Activated CD4-positive, alpha-beta T cell treated with anti-CD3 and anti-CD28 coated beads for 36 hours (primary cell): ENCODE data around the gene IL15RA. TPM values are rescaled to one million over a fixed set of nuclear protein-coding genes. Genes with fewer than 3 reads are reported as not detected.
"Not testable (repeated sequence)": the region's sequence is repeated elsewhere in the genome, so short reads cannot be mapped to it uniquely, and the experiment has no call there.

Source experiments
- ATAC-seq: fragments of 200-7000 bp; cut with Tn5 transposase; one replicate; pipeline ENCODE4 v1.10.0; 2021; ENCODE audit warnings: mild to moderate bottlenecking, moderate library complexity
- CTCF ChIA-PET: fragments of 350-600 bp; sonication (Branson Sonifier 250); formaldehyde crosslinking; loops from one replicate; lab custom pipeline; 2021; ENCODE audit warnings: antibody characterized with exemption; lab: Charles Lee
- POLR2A ChIA-PET: fragments of 350-600 bp; sonication (Branson Sonifier 250); formaldehyde crosslinking; loops from one replicate; lab custom pipeline; 2021; ENCODE audit warnings: antibody characterized with exemption, inconsistent platforms; lab: Charles Lee
- DNase-seq: peaks from one replicate; pipeline ENCODE4 v3.0.0-alpha.2; 2020
- H3K27ac Mint-ChIP-seq: one replicate; pipeline ENCODE4 v1.8.0; 2021; ENCODE audit warnings: mixed read lengths
- H3K27me3 Mint-ChIP-seq: one replicate; pipeline ENCODE4 v1.8.0; 2021; ENCODE audit warnings: mixed read lengths
- H3K36me3 Mint-ChIP-seq: one replicate; pipeline ENCODE4 v1.8.0; 2021; ENCODE audit warnings: low read depth, mixed read lengths
- H3K4me1 Mint-ChIP-seq: one replicate; pipeline ENCODE4 v1.8.0; 2021; ENCODE audit warnings: mixed read lengths
- H3K4me3 Mint-ChIP-seq: one replicate; pipeline ENCODE4 v1.8.0; 2021; ENCODE audit warnings: mild to moderate bottlenecking, moderate library complexity, mixed read lengths
- H3K9me3 Mint-ChIP-seq: one replicate; pipeline ENCODE4 v1.8.0; 2021; ENCODE audit warnings: low read depth, mixed read lengths
- intact Hi-C, 2 experiments: fragments of 100-400 bp; cut with DNase I in 1 of 2; cut with micrococcal nuclease in 1 of 2; formaldehyde crosslinking; loops; one replicate each; pipeline versions ENCODE4 v1.14.2 to v1.15.1; 2022 to 2024; cut with DNase I, micrococcal nuclease
- total RNA-seq, 2 experiments: library from RNA; stranded (reverse); gene quantifications; one replicate each; pipeline ENCODE4 v1.2.3, GENCODE V29; 2021

The IL15RA gene
- total RNA-seq, 2 experiments from 2014 or later, result 19.7 to 22.1 TPM

DNA sequence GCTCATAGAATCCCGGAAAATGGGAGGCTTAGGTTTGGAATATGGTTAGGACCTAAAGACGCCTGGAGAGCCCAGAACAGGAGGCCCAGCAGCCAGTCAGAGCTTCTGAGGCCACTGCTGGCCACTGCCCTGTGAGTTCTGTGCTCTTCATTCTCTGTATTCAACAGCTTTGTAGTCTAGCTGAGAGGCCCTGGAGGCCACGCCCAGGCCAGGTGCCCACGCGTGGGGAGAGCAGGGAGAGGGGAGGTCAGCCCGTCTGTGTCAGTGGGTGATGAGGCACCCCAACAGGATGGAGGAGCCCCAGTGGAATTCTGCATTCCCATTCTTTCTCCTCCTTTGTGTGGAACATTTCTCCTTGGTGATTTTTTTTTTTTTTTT is 29.1 kb downstream of the IL15RA start:
- POLR2A ChIA-PET, result no interaction called here
- Mint-ChIP-seq H3K4me1 (peaks cover 7% of the 10 kb centered on the region), H3K9me3 (no peaks in the 10 kb centered on the region), H3K27me3 (no peaks in the 10 kb centered on the region), H3K36me3 (no peaks in the 10 kb centered on the region), H3K27ac (no peak overlapping the region), H3K4me3 (no peak overlapping the region)
- DNase-seq (no peak), ATAC-seq (no peak)
- CTCF ChIA-PET, result no interaction called here
- intact Hi-C loops, result no loop called here

GRCh38 chr10:5947471-5948207 is 29.7 kb downstream of the IL15RA start:
- DNase-seq, result no peak
- no peak for ATAC-seq
- Mint-ChIP-seq H3K9me3 (no peaks in the 10 kb centered on the region), H3K36me3 (no peaks in the 10 kb centered on the region), H3K27me3 (no peaks in the 10 kb centered on the region), H3K4me3 (no peak overlapping the region), H3K27ac (no peak overlapping the region), H3K4me1 (peaks cover 7% of the 10 kb centered on the region)
- intact Hi-C loops, result no loop called here
- ChIA-PET CTCF (no interaction called here), POLR2A (interaction anchor here (0.6 kb wide), 1 partner anchor 86 kb away, joined by 5 read pairs; no protein-coding TSS in a partner anchor)

DNA sequence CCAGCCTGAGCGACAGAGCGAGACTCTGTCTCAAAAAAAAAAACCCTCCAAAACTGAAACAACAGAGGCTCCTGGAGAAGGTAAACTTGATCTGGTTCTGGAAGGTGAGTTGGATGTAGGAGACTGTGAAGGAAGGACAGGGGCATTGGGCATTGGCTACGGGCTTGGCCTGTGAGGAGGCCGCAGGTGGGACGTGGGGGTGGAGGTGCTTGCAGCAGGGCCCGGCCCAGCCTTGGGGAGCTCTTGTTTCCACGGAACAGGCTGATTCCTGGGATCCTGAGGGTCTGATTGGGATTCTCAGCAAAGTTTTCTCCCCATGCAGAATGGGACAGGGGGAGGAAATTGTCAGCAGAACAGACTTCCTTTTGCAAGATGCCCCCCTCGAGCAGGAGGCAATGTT is 30.6 kb downstream of the IL15RA start:
- no peak for DNase-seq
- intact Hi-C loops, result no loop called here
- peaks cover 7% of the 10 kb centered on the region for H3K4me1 Mint-ChIP-seq
- POLR2A ChIA-PET, result interaction anchor here (0.6 kb wide), 1 partner anchor 87 kb away, joined by 5 read pairs; no protein-coding TSS in a partner anchor
- H3K9me3 Mint-ChIP-seq, result no peaks in the 10 kb centered on the region
- H3K4me3 Mint-ChIP-seq, result no peak overlapping the region
- CTCF ChIA-PET, result no interaction called here
- no peak overlapping the region for H3K27ac Mint-ChIP-seq
- no peaks in the 10 kb centered on the region for H3K36me3 Mint-ChIP-seq
- ATAC-seq, result no peak
- no peaks in the 10 kb centered on the region for H3K27me3 Mint-ChIP-seq

DNA sequence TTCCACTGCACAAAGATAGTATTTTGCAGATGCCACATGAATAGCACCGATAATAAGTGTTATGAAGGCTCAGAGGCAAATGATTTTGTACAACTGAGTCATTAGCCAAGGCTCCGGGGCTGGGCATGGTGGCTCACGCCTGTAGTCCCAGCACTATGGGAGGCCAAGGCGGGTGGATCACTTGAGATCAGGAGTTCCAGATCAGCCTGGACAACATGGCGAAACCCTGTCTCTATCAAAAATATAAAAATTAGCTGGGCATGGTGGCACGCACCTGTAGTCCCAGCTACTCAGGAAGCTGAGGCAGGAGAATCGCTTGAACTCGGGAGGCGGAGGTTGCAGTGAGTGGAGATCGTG is 30.9 kb downstream of the IL15RA start:
- H3K27me3 Mint-ChIP-seq, H3K4me3 Mint-ChIP-seq, DNase-seq, H3K27ac Mint-ChIP-seq, CTCF ChIA-PET, H3K4me1 Mint-ChIP-seq, intact Hi-C loops, H3K9me3 Mint-ChIP-seq, H3K36me3 Mint-ChIP-seq, ATAC-seq, POLR2A ChIA-PET: not testable (repeated sequence)

DNA sequence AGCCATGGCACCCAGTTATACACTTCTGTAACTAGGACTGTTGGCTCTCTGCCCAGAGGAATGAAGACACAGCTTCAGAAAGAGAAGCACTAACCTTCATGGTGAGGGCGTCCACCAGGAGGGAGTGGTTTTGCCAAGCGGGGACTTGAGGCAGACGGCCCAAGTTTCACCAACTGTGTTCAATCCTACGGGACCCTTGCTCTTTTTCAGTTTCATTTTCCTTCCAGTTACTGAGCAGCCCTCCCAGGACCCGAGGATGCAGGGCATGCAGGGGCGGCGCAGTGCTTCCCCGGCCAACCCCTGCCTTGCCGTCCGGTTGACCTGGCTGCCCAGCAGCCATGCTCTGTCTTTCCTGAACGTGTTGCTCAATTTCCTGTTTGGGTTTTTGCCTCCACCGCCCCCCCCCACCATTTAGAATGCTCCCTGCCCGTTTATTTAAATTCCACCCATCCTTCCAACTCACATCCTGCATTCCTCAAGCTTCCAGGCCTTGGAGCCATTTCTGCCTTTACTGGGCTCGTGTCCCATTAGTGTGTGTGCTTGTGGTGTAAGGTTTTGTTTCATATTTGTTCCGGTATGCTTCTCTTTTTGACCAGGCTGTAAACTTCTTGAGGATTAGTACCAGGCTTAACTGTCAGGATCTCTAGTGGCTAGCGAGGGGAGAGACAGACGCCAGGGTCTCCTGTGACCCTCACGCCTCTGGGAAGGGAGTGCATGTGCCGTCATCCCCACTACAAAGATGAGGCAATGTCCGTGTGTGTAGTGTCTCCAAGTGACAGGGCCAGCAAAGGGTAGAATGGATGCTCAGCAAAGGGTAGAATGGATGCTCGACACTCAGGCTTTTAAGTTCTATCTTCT is 31.6 kb downstream of the IL15RA start:
- Mint-ChIP-seq H3K9me3 (no peaks in the 10 kb centered on the region), H3K4me1 (peaks cover 7% of the 10 kb centered on the region), H3K36me3 (no peaks in the 10 kb centered on the region), H3K27ac (no peak overlapping the region), H3K4me3 (no peak overlapping the region), H3K27me3 (no peaks in the 10 kb centered on the region)
- ATAC-seq (no peak), DNase-seq (no peak)
- ChIA-PET CTCF (no interaction called here), POLR2A (no interaction called here)
- intact Hi-C loops, result no loop called here

GRCh38 chr10:5945190-5945509 is 32.2 kb downstream of the IL15RA start:
- POLR2A ChIA-PET, result no interaction called here
- Mint-ChIP-seq H3K4me3 (no peak overlapping the region), H3K27ac (no peak overlapping the region), H3K4me1 (peaks cover 7% of the 10 kb centered on the region), H3K9me3 (no peaks in the 10 kb centered on the region), H3K27me3 (no peaks in the 10 kb centered on the region), H3K36me3 (no peaks in the 10 kb centered on the region)
- ATAC-seq (no peak), DNase-seq (no peak)
- intact Hi-C loops, result no loop called here
- CTCF ChIA-PET, result no interaction called here

DNA sequence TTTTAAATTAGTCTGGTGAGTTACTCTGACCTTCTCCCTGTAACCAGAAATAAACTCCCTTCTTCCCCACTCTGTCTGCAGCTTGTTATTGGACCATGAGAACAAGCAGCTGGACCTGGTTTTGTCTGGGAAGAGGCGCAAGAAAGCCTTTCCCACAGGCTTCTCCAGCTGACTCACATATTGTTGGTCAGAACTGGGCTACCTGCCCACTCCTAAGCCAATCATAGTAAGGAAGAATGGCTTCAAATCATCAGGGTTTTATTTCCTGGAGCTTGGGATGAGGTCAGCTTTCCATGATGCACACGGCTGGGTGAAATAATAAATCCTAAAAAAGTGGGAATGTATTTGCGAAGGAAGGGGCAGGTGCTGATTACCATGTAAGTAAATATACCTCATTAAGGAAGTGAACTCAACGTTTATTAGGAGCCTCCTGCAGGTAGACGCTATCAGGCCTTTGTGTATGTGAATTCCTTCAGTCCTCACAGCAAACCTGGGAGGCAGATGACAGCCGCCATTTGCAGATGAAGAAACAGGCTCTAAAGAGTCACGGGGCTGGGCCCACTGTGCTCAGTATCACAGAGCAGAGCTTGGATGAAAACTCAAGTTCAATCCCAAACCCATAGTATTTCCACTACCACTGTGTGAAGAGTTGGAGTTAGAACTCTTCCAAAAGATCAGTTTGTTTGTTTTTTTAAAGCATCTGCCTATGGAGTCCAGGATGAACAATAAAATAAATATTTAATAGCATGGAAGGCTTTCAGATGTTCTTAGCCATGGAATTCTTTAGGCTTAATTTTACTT is 32.8 kb downstream of the IL15RA start:
- ATAC-seq (no peak), DNase-seq (no peak)
- POLR2A ChIA-PET, result no interaction called here
- no peak overlapping the region for H3K4me3 Mint-ChIP-seq
- H3K27me3 Mint-ChIP-seq, result no peaks in the 10 kb centered on the region
- CTCF ChIA-PET, result no interaction called here
- H3K27ac Mint-ChIP-seq, result no peak overlapping the region
- no peaks in the 10 kb centered on the region for H3K9me3 Mint-ChIP-seq
- intact Hi-C loops, result no loop called here
- H3K36me3 Mint-ChIP-seq, result no peaks in the 10 kb centered on the region
- peaks cover 7% of the 10 kb centered on the region for H3K4me1 Mint-ChIP-seq

- DNase-seq (no peak), ATAC-seq (no peak)
- Mint-ChIP-seq H3K4me3 (no peak overlapping the region), H3K27ac (no peak overlapping the region), H3K36me3 (no peaks in the 10 kb centered on the region), H3K4me1 (peaks cover 7% of the 10 kb centered on the region), H3K9me3 (no peaks in the 10 kb centered on the region), H3K27me3 (no peaks in the 10 kb centered on the region)
- intact Hi-C loops, result no loop called here
- ChIA-PET POLR2A (no interaction called here), CTCF (no interaction called here)
Observed at GRCh38 chr10:5943536-5943935, 33.8 kb downstream of the IL15RA start.

DNA sequence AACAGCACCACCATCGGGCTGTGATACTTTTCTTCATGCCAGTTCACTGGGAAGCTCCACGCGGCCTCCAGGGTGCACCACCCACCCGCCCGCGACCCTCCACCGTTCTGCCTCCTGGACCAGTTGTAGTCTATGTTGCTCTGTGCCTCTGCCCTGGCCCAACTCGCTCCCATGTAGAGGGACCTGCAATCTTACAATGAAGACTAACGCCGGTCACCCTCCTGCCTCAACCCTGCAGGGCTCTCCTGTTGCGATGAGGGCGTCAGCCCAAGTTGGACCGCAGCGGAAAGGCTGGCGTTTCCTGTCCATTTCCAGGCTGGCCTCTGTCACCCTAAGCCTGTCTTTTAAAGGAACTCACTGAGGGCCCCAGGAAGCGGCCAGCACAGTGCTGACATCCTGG is 34.9 kb downstream of the IL15RA start:
- ChIA-PET CTCF (no interaction called here), POLR2A (no interaction called here)
- no peak for ATAC-seq
- intact Hi-C loops, result no loop called here
- Mint-ChIP-seq H3K4me1 (peaks cover 7% of the 10 kb centered on the region), H3K36me3 (peaks cover 6% of the 10 kb centered on the region), H3K27me3 (no peaks in the 10 kb centered on the region), H3K9me3 (no peaks in the 10 kb centered on the region), H3K4me3 (no peak overlapping the region), H3K27ac (no peak overlapping the region)
- DNase-seq, result no peak

- Mint-ChIP-seq H3K27ac (no peak overlapping the region), H3K4me3 (no peak overlapping the region), H3K9me3 (no peaks in the 10 kb centered on the region), H3K27me3 (no peaks in the 10 kb centered on the region), H3K4me1 (peaks cover 7% of the 10 kb centered on the region), H3K36me3 (peaks cover 9% of the 10 kb centered on the region)
- ATAC-seq, result no peak
- CTCF ChIA-PET, result no interaction called here
- POLR2A ChIA-PET, result no interaction called here
- intact Hi-C loops, result no loop called here
- DNase-seq, result no peak
Observed at GRCh38 chr10:5942001-5942400, 35.3 kb downstream of the IL15RA start.

GRCh38 chr10:5941579-5941978 is 35.8 kb downstream of the IL15RA start:
- no peak for ATAC-seq
- no peaks in the 10 kb centered on the region for H3K27me3 Mint-ChIP-seq
- ChIA-PET POLR2A (no interaction called here), CTCF (no interaction called here)
- H3K36me3 Mint-ChIP-seq, result peaks cover 11% of the 10 kb centered on the region
- peaks cover 7% of the 10 kb centered on the region for H3K4me1 Mint-ChIP-seq
- H3K4me3 Mint-ChIP-seq, result no peak overlapping the region
- no peaks in the 10 kb centered on the region for H3K9me3 Mint-ChIP-seq
- intact Hi-C loops, result no loop called here
- no peak overlapping the region for H3K27ac Mint-ChIP-seq
- DNase-seq, result no peak
